Memory B cell (primary cell): Measurements from ENCODE around the gene CXCR5.

ENCODE experiments used
- ATAC-seq: fragments of 150-1000 bp; cut with Tn5 transposase; 2 replicates; pipeline ENCODE4 v1.10.0; 2021; ENCODE audit warnings: low read depth, mild to moderate bottlenecking, moderate library complexity
- DNase-seq, 2 donors: peaks; one replicate each; pipeline ENCODE4 v3.0.0; 2022; ENCODE audit warnings: low spot score in 2 of 2
- H3K27ac Mint-ChIP-seq: one replicate; pipeline ENCODE4 v1.8.0; 2022; ENCODE audit warnings: mild to moderate bottlenecking, moderate library complexity, mixed read lengths
- H3K27me3 Mint-ChIP-seq: one replicate; pipeline ENCODE4 v1.8.0; 2022; ENCODE audit warnings: mixed read lengths
- H3K36me3 Mint-ChIP-seq: one replicate; pipeline ENCODE4 v1.8.0; 2022; ENCODE audit warnings: mild to moderate bottlenecking, mixed read lengths
- H3K4me1 Mint-ChIP-seq: one replicate; pipeline ENCODE4 v1.8.0; 2022; ENCODE audit warnings: mixed read lengths
- H3K4me3 Mint-ChIP-seq: one replicate; pipeline ENCODE4 v1.8.0; 2022; ENCODE audit warnings: mild to moderate bottlenecking, moderate library complexity, mixed read lengths
- H3K9me3 Mint-ChIP-seq: one replicate; pipeline ENCODE4 v1.8.0; 2022; ENCODE audit warnings: mixed read lengths

CXCR5 gene

DNA sequence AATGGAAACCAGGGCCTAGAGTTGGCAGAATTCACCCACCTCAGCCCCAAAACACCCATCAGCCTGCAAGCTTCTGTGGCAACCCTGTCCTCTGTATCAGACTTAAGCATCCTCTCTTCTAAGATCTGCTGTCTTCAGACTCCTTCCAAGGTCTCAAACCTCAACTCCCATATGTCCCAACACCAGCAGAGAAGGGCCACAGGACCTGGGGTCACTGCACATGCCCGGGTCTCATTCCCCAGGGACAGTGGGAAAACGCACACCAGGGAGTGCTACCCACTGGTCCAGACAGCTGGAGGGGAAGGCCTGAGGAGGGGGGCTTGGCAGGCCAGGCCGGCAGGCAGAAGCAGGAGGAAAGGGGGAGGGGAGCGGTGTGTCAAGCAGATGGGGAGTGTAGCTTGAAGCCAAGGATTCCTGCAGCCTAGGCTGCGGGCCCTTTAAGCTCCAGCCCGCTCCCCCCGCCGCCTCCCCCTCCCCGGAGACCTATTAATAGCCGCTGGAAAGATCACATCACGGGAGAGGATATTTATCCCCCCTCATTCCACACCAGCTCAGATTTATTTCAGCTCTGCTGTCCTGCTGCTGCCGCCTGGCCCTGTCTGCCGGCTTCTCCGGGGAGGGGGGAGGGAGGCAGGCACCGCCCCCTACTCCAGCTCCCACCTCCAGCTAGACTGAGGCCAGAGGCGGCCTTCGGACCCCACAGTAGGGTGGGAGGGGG lies 25.4 kb downstream of the CXCR5 start:
- DNase-seq: no peak
- Mint-ChIP-seq H3K9me3 (no peaks in the 10 kb centered on the region), H3K27ac (peak overlapping the region; percentile 90), H3K4me1 (peaks cover 42% of the 10 kb centered on the region), H3K36me3 (peaks cover 12% of the 10 kb centered on the region), H3K4me3 (no peak overlapping the region), H3K27me3 (no peaks in the 10 kb centered on the region)
- ATAC-seq: no peak

DNA sequence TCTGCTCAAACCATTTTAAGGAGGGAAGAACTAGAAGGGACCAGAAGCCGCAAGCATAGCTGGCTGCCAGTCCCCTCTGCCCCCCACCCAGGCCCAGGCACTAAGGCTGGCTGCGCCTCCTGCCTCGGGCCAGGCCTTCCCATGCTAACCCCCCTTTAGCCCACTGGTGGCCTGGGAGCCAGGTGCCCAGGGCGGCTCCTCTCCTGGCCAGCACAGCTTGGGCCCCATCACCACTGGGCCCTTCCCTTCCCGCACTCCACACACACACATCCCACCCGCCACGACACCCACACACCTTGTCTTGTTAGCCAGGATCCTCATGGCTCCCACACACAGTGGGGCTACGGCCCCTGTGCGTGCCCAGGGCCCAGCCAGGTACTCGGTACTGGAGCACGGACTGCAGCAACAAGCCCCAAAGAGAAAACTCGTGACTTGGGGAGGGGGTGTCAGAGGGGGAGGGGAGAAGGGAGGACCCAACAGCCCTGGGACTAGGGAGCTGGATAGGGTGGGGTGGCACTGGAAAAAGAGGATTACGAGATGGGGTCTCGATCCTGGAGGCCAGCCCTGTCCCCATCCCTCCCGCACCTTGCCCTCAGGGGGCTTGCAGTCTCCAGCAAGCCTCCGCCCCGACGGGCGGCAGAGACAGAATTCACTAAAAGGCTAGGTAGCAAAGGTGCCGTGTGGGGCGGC lies 26.1 kb downstream of the CXCR5 start:
- ATAC-seq (no peak), DNase-seq (no peak)
- peaks cover 48% of the 10 kb centered on the region for H3K4me1 Mint-ChIP-seq
- H3K27me3 Mint-ChIP-seq: no peaks in the 10 kb centered on the region
- no peak overlapping the region for H3K4me3 Mint-ChIP-seq
- peaks cover 12% of the 10 kb centered on the region for H3K36me3 Mint-ChIP-seq
- no peaks in the 10 kb centered on the region for H3K9me3 Mint-ChIP-seq
- no peak overlapping the region for H3K27ac Mint-ChIP-seq

DNA sequence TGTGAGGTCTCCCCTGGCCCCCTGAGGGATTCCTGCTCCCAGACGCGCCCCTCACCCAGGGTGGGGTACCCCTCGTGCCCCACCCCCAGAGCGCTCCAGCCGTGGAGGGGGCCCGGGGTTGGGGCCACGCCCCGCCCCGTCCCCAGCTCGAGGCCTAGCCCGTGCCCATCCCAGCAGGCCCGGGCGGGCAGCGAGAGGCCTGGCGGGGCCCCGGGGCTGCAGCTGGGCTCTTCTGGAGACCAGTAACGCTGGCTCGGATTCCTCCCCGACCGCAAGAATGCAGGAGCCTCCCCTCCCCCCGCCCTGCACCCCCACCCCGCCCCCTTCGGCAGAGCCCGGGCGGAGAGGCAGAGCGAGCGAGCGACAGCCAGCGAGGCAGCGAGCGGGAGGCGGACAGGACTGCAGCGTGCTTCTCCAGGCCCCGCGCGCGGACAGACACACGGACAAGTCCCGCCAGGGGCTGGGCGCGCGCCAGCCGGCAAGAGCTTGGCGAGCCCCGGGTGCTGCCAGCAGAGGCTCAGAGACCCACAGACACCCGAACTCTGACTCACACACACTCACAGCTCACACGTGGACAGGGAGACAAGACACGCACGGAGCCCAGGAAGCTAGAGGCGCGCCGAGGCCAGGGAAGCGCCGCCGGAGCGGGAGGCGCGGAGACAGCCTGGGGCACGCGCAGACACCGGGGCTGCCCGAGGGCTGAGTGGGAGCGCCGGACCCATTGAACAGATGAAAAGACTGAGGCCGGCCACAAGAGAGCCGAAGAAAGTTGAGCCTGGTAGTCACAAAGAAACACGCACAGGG lies 26.8 kb downstream of the CXCR5 start:
- Mint-ChIP-seq H3K4me1 (peaks cover 56% of the 10 kb centered on the region), H3K27ac (peak overlapping the region; percentile 60), H3K4me3 (no peak overlapping the region), H3K9me3 (no peaks in the 10 kb centered on the region), H3K27me3 (no peaks in the 10 kb centered on the region), H3K36me3 (peaks cover 12% of the 10 kb centered on the region)
- DNase-seq (no peak), ATAC-seq (no peak)

DNA sequence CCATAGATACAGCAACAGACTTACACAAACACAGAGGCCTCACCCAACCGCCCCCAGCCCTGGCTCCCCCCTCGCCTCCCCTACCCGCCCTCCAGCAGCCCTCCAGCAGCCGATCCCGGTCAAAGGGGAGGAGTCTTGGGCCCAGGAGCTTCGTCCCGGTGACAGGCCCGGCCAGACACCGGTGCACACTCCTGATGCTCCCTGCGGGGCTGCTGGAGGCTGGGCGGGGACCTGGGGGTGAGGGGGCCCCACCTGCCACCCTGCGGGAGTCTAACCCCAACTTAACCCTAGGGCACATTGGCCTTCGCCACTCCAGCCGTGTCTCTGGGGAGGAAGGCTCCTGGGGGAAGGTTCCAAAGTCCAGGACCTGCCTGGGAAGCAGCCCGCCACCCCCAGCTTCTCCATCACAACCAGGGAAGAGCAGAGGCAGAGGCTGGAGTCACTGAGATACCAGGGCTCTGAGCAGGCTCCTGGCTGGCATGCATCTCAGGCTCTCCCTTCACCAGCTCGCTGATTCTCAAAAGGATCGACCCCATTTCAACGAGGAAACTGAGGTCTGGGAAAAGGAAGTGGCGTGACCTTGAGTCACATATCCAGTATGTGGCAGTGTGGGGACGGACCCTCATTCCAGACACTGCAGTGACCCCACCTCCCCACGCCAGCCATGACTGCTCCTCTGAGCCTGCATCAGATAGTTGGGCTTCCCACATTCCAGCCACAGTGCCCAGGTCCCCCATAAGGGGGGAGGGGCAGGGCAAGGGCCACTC lies 27.6 kb downstream of the CXCR5 start:
- Mint-ChIP-seq H3K4me1 (peaks cover 59% of the 10 kb centered on the region), H3K9me3 (no peaks in the 10 kb centered on the region), H3K4me3 (peak overlapping the region; percentile 53), H3K27me3 (no peaks in the 10 kb centered on the region), H3K27ac (peak overlapping the region; percentile 94), H3K36me3 (peaks cover 10% of the 10 kb centered on the region)
- ATAC-seq: no peak
- DNase-seq: no peak

DNA sequence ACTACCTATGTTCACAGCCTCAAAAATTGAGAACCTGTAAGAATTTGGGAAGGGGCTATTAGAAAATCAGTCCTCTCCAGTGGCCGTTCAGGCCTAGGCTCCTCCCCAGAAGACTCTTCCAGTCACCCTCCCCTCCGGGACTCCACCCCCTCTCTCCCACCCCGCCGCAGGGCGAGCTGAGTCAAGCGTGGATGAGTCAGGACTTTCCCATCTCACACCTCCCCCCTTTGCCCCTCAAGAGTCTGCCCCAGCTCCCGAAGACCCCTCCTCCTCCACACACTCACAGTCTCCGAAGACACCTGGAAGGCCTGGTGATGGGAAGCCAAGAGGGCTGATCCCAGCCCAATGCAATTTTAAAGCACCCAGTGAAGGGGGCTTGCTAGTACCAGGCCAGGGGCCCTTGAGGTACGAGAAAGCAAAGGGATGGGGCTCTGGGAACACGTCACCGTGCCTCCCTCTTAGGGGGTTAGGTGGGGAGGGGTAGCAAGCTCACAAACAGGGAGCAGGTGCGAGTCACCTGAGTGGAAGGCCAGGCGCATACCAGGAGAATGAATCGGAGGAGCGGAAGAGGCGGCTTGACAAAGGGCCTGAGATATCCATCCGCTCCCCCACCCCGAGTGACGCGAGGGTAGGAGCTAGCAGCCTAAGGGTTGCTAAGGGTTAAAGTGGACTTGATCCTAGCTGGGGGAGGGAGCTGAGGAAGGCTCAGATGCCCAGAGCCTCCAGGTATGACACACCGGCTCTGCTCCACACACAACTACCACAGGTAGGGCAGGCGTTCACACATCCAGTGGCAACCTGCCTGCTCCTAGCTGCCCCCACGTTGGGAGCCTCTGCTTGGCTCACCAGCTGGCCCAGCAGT lies 28.4 kb downstream of the CXCR5 start:
- H3K4me3 Mint-ChIP-seq: peak overlapping the region; percentile 53
- peaks cover 9% of the 10 kb centered on the region for H3K36me3 Mint-ChIP-seq
- no peaks in the 10 kb centered on the region for H3K9me3 Mint-ChIP-seq
- peak overlapping the region; percentile 94 for H3K27ac Mint-ChIP-seq
- H3K4me1 Mint-ChIP-seq: peaks cover 60% of the 10 kb centered on the region
- ATAC-seq: no peak
- DNase-seq: no peak
- H3K27me3 Mint-ChIP-seq: no peaks in the 10 kb centered on the region

DNA sequence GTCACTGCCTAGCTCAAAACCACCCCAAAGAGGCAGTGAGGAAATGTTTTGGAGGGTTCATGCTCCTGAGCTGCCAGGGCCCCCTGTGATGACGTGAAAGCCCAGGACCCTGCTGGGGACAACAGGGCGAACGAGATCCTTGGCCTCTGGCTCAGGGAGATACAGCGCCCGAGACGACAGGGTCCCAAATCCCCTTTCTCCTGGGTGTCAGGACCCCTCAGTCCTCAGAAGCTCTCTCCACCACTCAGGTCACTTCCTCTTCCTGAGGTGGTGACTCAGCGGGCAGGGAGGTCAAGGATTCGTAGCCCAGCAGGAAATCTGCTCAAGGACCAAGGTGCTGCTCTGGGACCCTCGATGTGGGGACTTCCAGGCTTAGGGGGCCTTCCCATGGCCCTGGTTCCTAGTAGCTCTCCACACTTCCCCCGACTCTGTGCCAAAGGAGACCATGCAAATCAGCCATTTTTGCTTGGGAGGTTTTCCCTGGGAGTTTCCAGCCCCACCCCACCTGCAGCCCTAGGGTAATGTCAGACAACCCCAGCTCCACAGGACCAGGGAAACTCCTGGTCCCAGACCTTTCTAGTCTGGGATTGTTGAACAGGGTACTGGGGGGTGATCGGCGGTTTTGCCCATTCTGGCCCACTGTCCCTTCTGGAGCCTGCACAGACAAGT lies 29.2 kb downstream of the CXCR5 start:
- Mint-ChIP-seq H3K36me3 (peaks cover 3% of the 10 kb centered on the region), H3K4me1 (peaks cover 58% of the 10 kb centered on the region), H3K4me3 (peak overlapping the region; percentile 52), H3K27me3 (no peaks in the 10 kb centered on the region), H3K27ac (peak overlapping the region; percentile 94), H3K9me3 (no peaks in the 10 kb centered on the region)
- ATAC-seq (no peak), DNase-seq (no peak)

DNA sequence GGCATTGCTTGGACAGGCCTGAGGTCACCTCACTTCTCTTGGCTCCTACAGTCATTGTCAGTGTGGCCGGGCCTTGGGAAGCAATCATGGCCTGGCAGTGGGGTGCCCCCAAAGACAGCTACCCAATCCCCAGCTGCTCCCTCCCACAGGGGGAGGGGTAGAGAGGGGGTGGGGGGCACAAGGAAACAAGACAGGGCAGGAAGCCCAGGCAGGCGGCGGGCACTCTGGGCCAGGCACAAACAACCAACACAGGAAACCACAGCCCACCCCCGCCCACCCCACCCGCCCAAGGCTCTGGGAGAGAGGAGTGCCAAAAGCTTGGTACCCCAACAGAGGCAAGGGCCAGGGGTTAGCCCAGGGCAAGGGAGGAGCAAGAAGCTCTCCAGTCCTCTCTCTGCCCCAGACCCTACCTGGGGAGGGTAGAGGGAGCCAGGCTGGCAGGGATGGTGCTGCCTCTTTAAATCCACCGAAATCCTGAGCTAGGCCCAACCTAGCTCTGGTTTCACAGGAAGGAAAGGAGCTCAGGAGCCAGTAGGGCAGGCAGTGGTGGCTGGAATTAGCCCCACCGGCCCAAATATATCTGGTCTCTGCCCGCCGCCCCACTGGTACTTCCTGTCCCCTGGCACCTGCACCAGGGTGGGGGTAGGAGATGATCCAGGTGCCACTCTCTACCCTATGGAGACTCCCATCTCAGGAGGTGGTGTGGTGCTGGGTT lies 29.9 kb downstream of the CXCR5 start:
- Mint-ChIP-seq H3K36me3 (no peaks in the 10 kb centered on the region), H3K9me3 (no peaks in the 10 kb centered on the region)

DNA sequence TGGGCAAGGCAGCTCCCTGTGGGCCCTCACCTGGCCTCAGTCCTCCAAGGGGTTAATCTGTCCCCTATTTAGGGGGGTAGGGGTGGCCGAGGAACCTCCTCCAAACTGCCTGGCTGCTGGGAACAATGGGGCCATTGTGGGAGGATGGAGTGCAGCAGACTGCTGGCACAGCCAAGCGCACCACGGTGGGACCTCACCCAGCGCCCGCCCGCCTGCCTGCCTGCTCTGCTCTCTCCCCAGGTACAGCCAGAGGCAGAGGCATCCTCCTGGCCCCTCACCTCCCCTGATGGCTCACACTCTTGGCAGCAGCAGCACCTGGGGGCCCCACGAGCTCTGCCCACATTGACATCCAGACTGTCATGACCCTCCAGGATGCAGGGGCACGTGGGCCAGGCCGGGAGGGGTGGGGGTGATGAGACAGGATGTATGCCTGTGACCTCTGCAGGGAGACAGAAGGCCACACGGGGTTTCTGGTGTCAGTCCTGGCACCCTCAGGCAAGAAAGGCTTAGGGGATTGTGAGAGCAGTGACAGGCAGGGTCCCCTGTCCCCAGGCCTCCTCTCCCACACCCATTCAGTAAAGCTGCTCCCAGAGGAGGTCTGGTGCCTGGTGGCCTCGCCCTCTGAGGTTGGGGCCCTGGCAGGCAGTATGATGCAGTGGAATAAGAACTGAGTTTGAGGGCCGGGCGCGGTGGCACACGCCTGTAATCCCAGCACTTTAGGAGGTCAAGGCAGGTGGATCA lies 30.7 kb downstream of the CXCR5 start:
- DNase-seq (no peak), ATAC-seq (peak; percentile 55)
- H3K27ac Mint-ChIP-seq: peak overlapping the region; percentile 94
- no peaks in the 10 kb centered on the region for H3K27me3 Mint-ChIP-seq
- H3K4me3 Mint-ChIP-seq: peak overlapping the region; percentile 77
- peaks cover 67% of the 10 kb centered on the region for H3K4me1 Mint-ChIP-seq
- no peaks in the 10 kb centered on the region for H3K9me3 Mint-ChIP-seq
- no peaks in the 10 kb centered on the region for H3K36me3 Mint-ChIP-seq

More for the DNA sequence above, 29.9 kb downstream of the CXCR5 start:
- H3K27me3 Mint-ChIP-seq: no peaks in the 10 kb centered on the region
- H3K4me1 Mint-ChIP-seq: peaks cover 63% of the 10 kb centered on the region
- DNase-seq (no peak), ATAC-seq (peak; percentile 4)
- H3K4me3 Mint-ChIP-seq: peak overlapping the region; percentile 52
- H3K27ac Mint-ChIP-seq: peak overlapping the region; percentile 94

DNA sequence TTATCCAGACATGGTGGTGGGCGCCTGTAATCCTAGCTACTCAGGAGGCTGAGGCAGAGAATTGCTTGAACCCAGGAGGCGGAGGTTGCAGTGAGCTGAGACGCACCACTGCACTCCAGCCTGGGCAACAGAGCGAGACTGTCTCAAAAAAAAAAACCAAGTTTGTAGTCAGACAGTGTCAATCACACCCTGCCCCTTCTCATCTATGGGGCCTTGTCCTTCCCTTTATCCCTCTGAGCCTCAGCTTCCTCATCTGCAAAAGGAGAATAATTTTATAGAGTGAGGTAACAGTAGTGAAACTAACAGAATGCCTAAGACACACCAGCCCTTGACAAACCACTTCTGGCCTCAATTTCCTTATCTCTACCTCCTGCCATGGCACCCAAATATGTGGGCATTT lies 31.3 kb downstream of the CXCR5 start:
- Mint-ChIP-seq H3K4me1 (peaks cover 70% of the 10 kb centered on the region), H3K9me3 (no peaks in the 10 kb centered on the region), H3K27me3 (no peaks in the 10 kb centered on the region), H3K27ac (peak overlapping the region; percentile 94), H3K36me3 (peaks cover 2% of the 10 kb centered on the region), H3K4me3 (peak overlapping the region; percentile 77)
- ATAC-seq: peak; percentile 66
- DNase-seq: no peak

DNA sequence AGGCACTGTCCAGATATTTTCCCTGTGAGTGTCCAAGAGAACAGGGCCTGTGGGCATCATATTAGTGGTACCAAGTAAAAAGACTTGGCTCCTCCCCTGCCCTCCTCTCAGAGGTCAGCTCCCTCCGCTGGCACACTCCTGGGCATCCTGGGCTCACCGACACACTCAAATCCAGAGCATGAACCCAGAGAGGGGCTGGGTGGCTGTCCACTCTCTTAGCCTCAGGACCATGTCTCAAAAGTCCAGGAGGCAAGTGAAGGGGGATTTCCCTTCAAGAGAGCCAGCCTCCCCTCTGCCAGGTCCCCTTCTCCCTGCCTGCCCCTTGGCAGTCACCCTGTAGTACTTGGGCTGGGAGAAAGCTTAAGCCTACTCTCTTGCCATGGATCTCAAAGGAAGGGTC lies 31.7 kb downstream of the CXCR5 start:
- Mint-ChIP-seq H3K4me3 (peak overlapping the region; percentile 77), H3K9me3 (no peaks in the 10 kb centered on the region), H3K27me3 (no peaks in the 10 kb centered on the region), H3K4me1 (peaks cover 74% of the 10 kb centered on the region), H3K27ac (peak overlapping the region; percentile 94), H3K36me3 (peaks cover 2% of the 10 kb centered on the region)
- no peak for DNase-seq
- ATAC-seq: no peak

DNA sequence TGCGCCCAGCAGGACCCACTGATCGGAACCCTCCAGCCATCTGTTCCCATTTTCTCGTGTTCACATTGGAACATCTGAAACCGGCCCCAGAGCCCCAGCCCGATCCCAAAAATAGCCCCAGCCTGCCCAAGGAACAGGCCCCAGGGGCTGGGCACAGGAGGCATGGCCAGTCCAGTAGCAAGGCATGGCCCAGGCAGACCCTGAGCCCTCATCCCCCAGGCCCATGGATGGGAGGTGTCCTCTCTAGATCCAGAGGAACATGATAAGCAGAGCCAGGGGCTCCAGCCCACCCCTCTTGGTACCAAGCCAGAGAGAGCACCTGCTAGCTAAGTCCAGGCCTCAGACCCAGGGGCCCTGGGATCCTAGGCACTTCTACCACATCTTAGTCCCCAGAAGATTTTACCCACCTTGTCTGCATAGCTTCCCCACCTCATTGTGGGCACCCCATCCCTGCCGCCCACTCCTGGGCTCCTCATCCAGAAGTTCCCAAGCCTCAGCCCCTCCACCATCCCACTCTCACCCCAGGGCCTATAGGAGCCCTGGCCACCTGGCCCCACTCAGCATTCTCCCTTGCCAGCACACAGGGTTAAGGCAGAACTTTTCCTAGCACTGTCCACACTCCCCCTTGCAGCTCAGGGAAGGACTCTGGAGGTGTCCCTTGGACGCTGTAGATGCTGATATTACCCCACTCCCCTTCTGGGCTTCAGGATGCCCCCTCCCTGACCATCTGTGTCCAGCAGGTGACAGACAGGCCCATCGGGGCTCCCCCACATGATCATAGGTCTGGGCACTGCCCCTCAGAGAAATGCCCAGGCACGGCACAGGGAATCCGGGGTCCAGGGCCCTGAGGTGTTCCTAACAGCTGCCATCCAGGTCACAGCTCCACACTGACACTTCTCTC lies 32.5 kb downstream of the CXCR5 start:
- Mint-ChIP-seq H3K4me1 (peaks cover 82% of the 10 kb centered on the region), H3K4me3 (peak overlapping the region; percentile 46), H3K9me3 (no peaks in the 10 kb centered on the region), H3K36me3 (peaks cover 2% of the 10 kb centered on the region), H3K27ac (peak overlapping the region; percentile 94), H3K27me3 (no peaks in the 10 kb centered on the region)
- no peak for ATAC-seq
- no peak for DNase-seq
